OCI-LY7 (cell line): ENCODE results near the gene OLFML2B. TPM values are rescaled to one million over a fixed set of nuclear protein-coding genes. Genes with fewer than 3 reads are reported as not detected.

Experiments
- BruUV-seq: library from RNA; stranded (reverse); fragments of 400-500 nt; replicated peaks from 2 replicates; lab custom pipeline; 2021; lab: Mats Ljungman, UMichigan
- CTCF ChIA-PET: fragments of 300-600 bp; sonication (Branson Sonifier 250); formaldehyde crosslinking; loops from one replicate; lab custom pipeline; 2022; ENCODE audit warnings: antibody characterized with exemption; ENCODE audit not compliant: unreplicated experiment; lab: Charles Lee
- POLR2A ChIA-PET: fragments of 300-600 bp; sonication (Branson Sonifier 250); formaldehyde crosslinking; loops from one replicate; lab custom pipeline; 2022; ENCODE audit warnings: antibody characterized with exemption; lab: Charles Lee
- DNase-seq: peaks from one replicate; pipeline ENCODE4 v3.0.0-alpha.2; 2015; ENCODE audit warnings: low spot score
- H2AFZ ChIP-seq: fragments of 200-600 bp; sonication (generic), shearing (Covaris generic); 2 replicates; pipeline ENCODE4 v1.6.1; 2014; ENCODE audit warnings: mild to moderate bottlenecking, antibody characterized with exemption, low read length, moderate library complexity
- H3K27ac ChIP-seq: fragments of 200-600 bp; sonication (generic); 2 replicates; pipeline ENCODE4 v1.5.1; 2014; ENCODE audit warnings: mixed run types, low read depth, mild to moderate bottlenecking, moderate library complexity, low read length, inconsistent platforms; ENCODE audit not compliant: poor library complexity, severe bottlenecking
- H3K36me3 ChIP-seq: fragments of 200-600 bp; sonication (generic); 2 replicates; pipeline ENCODE4 v1.6.1; 2014; ENCODE audit warnings: mild to moderate bottlenecking, antibody characterized with exemption, low read length, moderate library complexity, mixed read lengths; ENCODE audit not compliant: insufficient read depth
- H3K4me1 ChIP-seq: fragments of 200-600 bp; sonication (generic); 2 replicates; pipeline ENCODE4 v1.5.1; 2014; ENCODE audit warnings: mild to moderate bottlenecking, low read length; ENCODE audit not compliant: insufficient read depth, poor library complexity, severe bottlenecking
- H3K4me2 ChIP-seq: fragments of 200-600 bp; sonication (generic); 2 replicates; pipeline ENCODE4 v1.6.1; 2014; ENCODE audit warnings: mild to moderate bottlenecking, low read length
- H3K4me3 ChIP-seq: fragments of 200-600 bp; sonication (generic); 2 replicates; pipeline ENCODE4 v1.5.1; 2014; ENCODE audit warnings: mild to moderate bottlenecking, low read depth, low read length; ENCODE audit not compliant: poor library complexity, severe bottlenecking
- H3K79me2 ChIP-seq: fragments of 200-600 bp; sonication (generic); 2 replicates; pipeline ENCODE4 v1.6.1; 2016; ENCODE audit warnings: low read depth, mild to moderate bottlenecking, low read length, moderate library complexity, mixed read lengths; ENCODE audit not compliant: insufficient read depth
- H3K9me2 ChIP-seq: fragments of 200-600 bp; sonication (generic); 2 replicates; pipeline ENCODE4 v1.6.1; 2016; ENCODE audit warnings: mild to moderate bottlenecking, low read length, mixed read lengths; ENCODE audit not compliant: insufficient read depth
- H3K9me3 ChIP-seq: fragments of 200-600 bp; sonication (generic); 2 replicates; pipeline ENCODE4 v1.6.1; 2014; ENCODE audit warnings: mild to moderate bottlenecking, mixed run types, low read length, mixed read lengths
- H4K20me1 ChIP-seq: fragments of 200-600 bp; sonication (generic); 2 replicates; pipeline ENCODE4 v1.6.1; 2014; ENCODE audit warnings: mild to moderate bottlenecking, antibody characterized with exemption, low read length, moderate library complexity, mixed read lengths; ENCODE audit not compliant: insufficient read depth
- EZH2phosphoT487 ChIP-seq: fragments of 200-600 bp; sonication (generic); IDR thresholded peaks from 2 replicates; pipeline ENCODE4 v1.6.1; 2018; ENCODE audit warnings: low read depth, borderline replicate concordance, mild to moderate bottlenecking, mixed run types, antibody characterized with exemption, low read length, moderate library complexity, mixed read lengths
- intact Hi-C: fragments of 100-400 bp; cut with micrococcal nuclease; formaldehyde crosslinking; loops from one replicate; pipeline ENCODE4 v1.10.0; 2022; ENCODE audit not compliant: unreplicated experiment
- total RNA-seq, 2 experiments: library from RNA; depleted of rRNA in 1 of 2; stranded (reverse); fragments of >200 nt in 1 of 2; shearing (Covaris generic) in 1 of 2; gene quantifications; 2 replicates each; pipeline ENCODE4 v1.2.3, GENCODE V29; 2014 to 2022
- TF ChIP-seq, protein P1 (sequence below): fragments of 200-600 bp; sonication (generic); conservative IDR thresholded peaks from 2 replicates; pipeline ENCODE4 v1.5.1; 2014; ENCODE audit warnings: mild to moderate bottlenecking, antibody characterized with exemption, low read length, moderate library complexity, mixed read lengths

OLFML2B gene
- total RNA-seq, 2 experiments from 2014 or later: not detected

GRCh38 chr1:161999301-162000052 lies 24.2 kb downstream of the OLFML2B start:
- ChIA-PET POLR2A (no interaction called here), CTCF (no interaction called here)
- H3K4me1 ChIP-seq: no peaks in the 10 kb centered on the region
- H3K4me2 ChIP-seq: no peak overlapping the region
- DNase-seq: no peak
- BruUV-seq: no TSS peak
- no peaks in the 10 kb centered on the region for H3K9me3 ChIP-seq
- H3K79me2 ChIP-seq: no peaks in the 10 kb centered on the region
- no peaks in the 10 kb centered on the region for H3K36me3 ChIP-seq
- intact Hi-C loops: no loop called here
- no peak overlapping the region for H3K27ac ChIP-seq
- no peaks in the 10 kb centered on the region for H3K9me2 ChIP-seq
- no peak for TF ChIP-seq EZH2phosphoT487
- TF ChIP-seq, protein P1, sequence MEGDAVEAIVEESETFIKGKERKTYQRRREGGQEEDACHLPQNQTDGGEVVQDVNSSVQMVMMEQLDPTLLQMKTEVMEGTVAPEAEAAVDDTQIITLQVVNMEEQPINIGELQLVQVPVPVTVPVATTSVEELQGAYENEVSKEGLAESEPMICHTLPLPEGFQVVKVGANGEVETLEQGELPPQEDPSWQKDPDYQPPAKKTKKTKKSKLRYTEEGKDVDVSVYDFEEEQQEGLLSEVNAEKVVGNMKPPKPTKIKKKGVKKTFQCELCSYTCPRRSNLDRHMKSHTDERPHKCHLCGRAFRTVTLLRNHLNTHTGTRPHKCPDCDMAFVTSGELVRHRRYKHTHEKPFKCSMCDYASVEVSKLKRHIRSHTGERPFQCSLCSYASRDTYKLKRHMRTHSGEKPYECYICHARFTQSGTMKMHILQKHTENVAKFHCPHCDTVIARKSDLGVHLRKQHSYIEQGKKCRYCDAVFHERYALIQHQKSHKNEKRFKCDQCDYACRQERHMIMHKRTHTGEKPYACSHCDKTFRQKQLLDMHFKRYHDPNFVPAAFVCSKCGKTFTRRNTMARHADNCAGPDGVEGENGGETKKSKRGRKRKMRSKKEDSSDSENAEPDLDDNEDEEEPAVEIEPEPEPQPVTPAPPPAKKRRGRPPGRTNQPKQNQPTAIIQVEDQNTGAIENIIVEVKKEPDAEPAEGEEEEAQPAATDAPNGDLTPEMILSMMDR: no peak
- no peak overlapping the region for H2AFZ ChIP-seq
- no peaks in the 10 kb centered on the region for H4K20me1 ChIP-seq
- no peak overlapping the region for H3K4me3 ChIP-seq

DNA sequence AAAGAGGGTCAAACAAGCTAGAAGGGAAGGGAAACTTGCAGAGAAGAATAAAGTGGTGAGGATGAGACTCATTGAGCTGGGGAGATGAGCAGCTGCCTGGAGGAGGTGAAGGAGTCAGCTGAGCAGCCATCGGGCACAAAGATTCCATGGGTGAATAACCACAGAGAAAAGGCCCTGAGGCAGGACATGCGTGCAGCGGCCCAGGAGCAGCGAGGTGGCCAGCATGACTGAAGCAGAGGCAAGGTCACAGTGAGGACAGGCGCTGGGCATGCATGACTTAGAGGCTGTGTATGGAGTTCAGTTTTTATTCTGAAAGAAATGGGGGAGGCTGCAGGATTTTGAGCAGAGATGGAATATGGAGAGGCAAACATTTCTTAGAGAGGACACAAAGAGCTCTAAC lies 24.9 kb downstream of the OLFML2B start:
- Histone ChIP-seq H4K20me1 (no peaks in the 10 kb centered on the region), H3K4me2 (no peak overlapping the region), H3K9me2 (no peaks in the 10 kb centered on the region), H3K27ac (no peak overlapping the region), H2AFZ (no peak overlapping the region), H3K79me2 (no peaks in the 10 kb centered on the region), H3K4me3 (no peak overlapping the region), H3K36me3 (no peaks in the 10 kb centered on the region), H3K4me1 (no peaks in the 10 kb centered on the region), H3K9me3 (no peaks in the 10 kb centered on the region)
- ChIA-PET POLR2A (no interaction called here), CTCF (no interaction called here)
- no TSS peak for BruUV-seq
- DNase-seq: no peak
- intact Hi-C loops: no loop called here
- TF ChIP-seq, protein P1: no peak
- TF ChIP-seq EZH2phosphoT487: no peak

DNA sequence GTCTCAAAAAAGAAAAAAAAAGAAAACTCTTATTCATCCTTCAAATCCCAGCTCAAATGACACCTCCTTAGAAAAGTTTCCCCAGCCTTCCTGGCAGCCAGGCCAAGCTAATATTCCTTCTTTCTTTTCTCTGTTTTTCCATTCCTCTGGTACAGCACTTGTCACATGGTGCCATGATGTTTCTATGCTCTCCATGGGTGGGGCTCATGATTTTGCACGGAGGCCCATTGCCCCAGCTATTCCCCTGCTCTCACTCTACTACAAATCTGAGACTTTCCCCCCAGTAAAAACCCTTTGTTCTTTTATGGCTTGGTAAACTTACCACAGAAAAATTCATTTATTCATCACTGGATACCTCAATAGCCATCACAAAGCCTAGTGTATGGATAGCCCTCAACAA lies 26.5 kb downstream of the OLFML2B start:
- no peaks in the 10 kb centered on the region for H4K20me1 ChIP-seq
- TF ChIP-seq, protein P1: no peak
- TF ChIP-seq EZH2phosphoT487: no peak
- ChIA-PET CTCF (no interaction called here), POLR2A (interaction anchor here (0.6 kb wide), 1 partner anchor 18 kb away, joined by 8 read pairs; no protein-coding TSS in a partner anchor)
- intact Hi-C loops: no loop called here
- H3K4me1 ChIP-seq: no peaks in the 10 kb centered on the region
- no peaks in the 10 kb centered on the region for H3K9me2 ChIP-seq
- DNase-seq: no peak
- no peak overlapping the region for H2AFZ ChIP-seq
- no peak overlapping the region for H3K27ac ChIP-seq
- BruUV-seq: no TSS peak
- H3K36me3 ChIP-seq: no peaks in the 10 kb centered on the region
- H3K4me3 ChIP-seq: no peak overlapping the region
- no peaks in the 10 kb centered on the region for H3K79me2 ChIP-seq
- H3K4me2 ChIP-seq: no peak overlapping the region
- no peaks in the 10 kb centered on the region for H3K9me3 ChIP-seq
